ENCODE results near the gene ZEB2.

DNA sequence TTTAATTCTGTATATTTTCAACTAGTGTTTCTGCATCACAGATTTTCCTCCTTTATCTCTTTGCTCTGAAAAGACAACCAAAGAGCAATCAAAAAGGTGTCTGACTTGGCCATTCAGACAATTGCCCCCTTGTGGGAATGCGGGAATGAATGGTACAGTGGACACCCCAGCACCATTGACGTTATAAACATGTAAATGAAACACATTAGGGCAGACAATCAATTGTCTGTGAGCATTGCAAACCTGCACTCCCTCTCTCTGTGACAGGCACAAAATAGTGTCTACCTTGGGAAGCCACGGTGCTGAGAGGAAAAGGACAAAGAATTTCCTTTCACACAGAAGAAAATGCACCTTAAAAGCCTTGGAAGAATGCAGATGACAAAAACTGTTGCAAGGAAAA lies 8.0 kb downstream of the ZEB2 start:
- TF ChIP-seq, protein P1, sequence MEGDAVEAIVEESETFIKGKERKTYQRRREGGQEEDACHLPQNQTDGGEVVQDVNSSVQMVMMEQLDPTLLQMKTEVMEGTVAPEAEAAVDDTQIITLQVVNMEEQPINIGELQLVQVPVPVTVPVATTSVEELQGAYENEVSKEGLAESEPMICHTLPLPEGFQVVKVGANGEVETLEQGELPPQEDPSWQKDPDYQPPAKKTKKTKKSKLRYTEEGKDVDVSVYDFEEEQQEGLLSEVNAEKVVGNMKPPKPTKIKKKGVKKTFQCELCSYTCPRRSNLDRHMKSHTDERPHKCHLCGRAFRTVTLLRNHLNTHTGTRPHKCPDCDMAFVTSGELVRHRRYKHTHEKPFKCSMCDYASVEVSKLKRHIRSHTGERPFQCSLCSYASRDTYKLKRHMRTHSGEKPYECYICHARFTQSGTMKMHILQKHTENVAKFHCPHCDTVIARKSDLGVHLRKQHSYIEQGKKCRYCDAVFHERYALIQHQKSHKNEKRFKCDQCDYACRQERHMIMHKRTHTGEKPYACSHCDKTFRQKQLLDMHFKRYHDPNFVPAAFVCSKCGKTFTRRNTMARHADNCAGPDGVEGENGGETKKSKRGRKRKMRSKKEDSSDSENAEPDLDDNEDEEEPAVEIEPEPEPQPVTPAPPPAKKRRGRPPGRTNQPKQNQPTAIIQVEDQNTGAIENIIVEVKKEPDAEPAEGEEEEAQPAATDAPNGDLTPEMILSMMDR (IDR thresholded peaks at IDR 0.05) = no peak
- TF ChIP-seq POLR2A (IDR thresholded peaks at IDR 0.05) = no peak
